ENCODE data around the gene ARL5B. TPM values are rescaled to one million over a fixed set of nuclear protein-coding genes. Genes with fewer than 3 reads are reported as not detected.

ARL5B gene
- total and polyA plus RNA-seq, 2 of the 8 experiments (the other 6 are each of a cell fraction or from before 2014, with no cell fraction given), result 8.4 to 52.1 TPM

DNA sequence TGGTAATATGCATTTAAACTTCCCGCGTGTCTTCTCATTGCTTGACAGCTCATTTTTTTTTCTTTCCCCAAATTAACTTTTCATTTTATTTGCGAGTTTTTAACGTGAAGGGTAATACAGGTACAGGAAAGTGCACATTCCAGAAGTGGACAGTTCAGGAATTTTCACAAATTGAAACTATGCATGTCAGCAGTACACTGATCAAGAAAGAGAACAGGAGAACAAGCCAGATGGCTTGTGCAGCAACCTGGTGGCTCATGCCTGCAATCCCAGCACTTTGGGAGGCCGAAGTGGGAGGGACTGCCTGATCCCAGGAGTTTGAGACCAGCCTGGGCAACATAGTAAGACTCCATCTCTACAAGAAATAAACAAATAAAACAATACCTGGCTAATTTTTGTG, 28.5 kb downstream of the ARL5B start (continued):
- TF ChIP-seq CHD7 (IDR thresholded peaks at IDR 0.05; ENCODE audit: insufficient replicate concordance, low read length), result no peak
- TF ChIP-seq JUND (IDR thresholded peaks at IDR 0.05; ENCODE audit: low read length), result no peak
- TF ChIP-seq KDM1A (IDR thresholded peaks at IDR 0.05; ENCODE audit: borderline replicate concordance, low read length), result no peak
- TF ChIP-seq CHD2 (IDR thresholded peaks at IDR 0.05; ENCODE audit: low read length), result no peak

All from H1 (cell line).